DOHH2 (cell line): ENCODE measurements around the gene POTEI.
"Not testable (repeated sequence)": the region's sequence is repeated elsewhere in the genome, so short reads cannot be mapped to it uniquely, and the experiment has no call there.

ENCODE experiments used
- CTCF ChIP-seq: fragments of 200-600 bp; sonication (generic); IDR thresholded peaks from one replicate; pipeline ENCODE4 v1.5.1; 2014; ENCODE audit warnings: antibody characterized with exemption, mild to moderate bottlenecking, low read depth, low read length; ENCODE audit not compliant: poor library complexity, severe bottlenecking
- EZH2phosphoT487 ChIP-seq: fragments of 200-600 bp; sonication (generic); IDR thresholded peaks from 2 replicates; pipeline ENCODE4 v1.6.1; 2017; ENCODE audit warnings: borderline replicate concordance, mild to moderate bottlenecking, antibody characterized with exemption, low read length, moderate library complexity, mixed read lengths

- not testable (repeated sequence) for TF ChIP-seq CTCF, EZH2phosphoT487
Measured at GRCh38 chr2:130531225-130531624, 22.1 kb upstream of the POTEI start.
